Measurements from ENCODE around the gene RALGAPA1. TPM values are rescaled to one million over a fixed set of nuclear protein-coding genes. Genes with fewer than 3 reads are reported as not detected.

The RALGAPA1 gene
- total and polyA plus RNA-seq, 9 donors: 18.0 to 99.5 (median 79.3) TPM

GRCh38 chr14:35534208-35534872, 274.8 kb downstream of the RALGAPA1 start:
- no peak overlapping the region for H3K27ac ChIP-seq
- TF ChIP-seq EP300 (IDR thresholded peaks at IDR 0.05) (no peak), POLR2A (IDR thresholded peaks at IDR 0.05) (no peak), CTCF (IDR thresholded peaks at IDR 0.05) (no peak)
- 2% methylated on average over 45 to 77 of the region's 77 CpGs for WGBS, 3 donors
- H3K27me3 ChIP-seq: peaks cover 4% of the 10 kb centered on the region
- peaks cover 0 to 6% of the 10 kb centered on the region in 2 donors for H3K9me3 ChIP-seq
- intact Hi-C loops (cut with DNase I): no loop called here
- no peaks in the 10 kb centered on the region for H3K36me3 ChIP-seq
- peak overlapping the region; percentile 33 for H3K4me3 ChIP-seq
- H3K4me1 ChIP-seq (ENCODE audit: insufficient read depth): peaks cover 18% of the 10 kb centered on the region
- DNase-seq: no peak

GRCh38 chr14:35533357-35534207, 275.5 kb downstream of the RALGAPA1 start, which contains the start of gene INSM2:
Gene INSM2 (plus strand): TSS chr14:35534164. CDS start chr14:35534253, 89 bp downstream.
- peak within 1 kb of the TSS; percentile 33 for H3K4me3 ChIP-seq
- peaks cover 4% of the 10 kb centered on the region for H3K27me3 ChIP-seq
- no peak within 1 kb of the TSS for H3K27ac ChIP-seq
- intact Hi-C loops (cut with DNase I): no loop called here
- DNase-seq: peak in 3 of 5 donors; percentile 19 to 49 (median 21)
- 0 to 1% (median 1%) methylated on average over 75 to 100 of the region's 100 CpGs for WGBS, 3 donors
- H3K9me3 ChIP-seq: peaks cover 0 to 6% of the 10 kb centered on the region in 2 donors
- H3K4me1 ChIP-seq (ENCODE audit: insufficient read depth): peaks cover 18% of the 10 kb centered on the region
- no peaks in the 10 kb centered on the region for H3K36me3 ChIP-seq
- TF ChIP-seq CTCF (IDR thresholded peaks at IDR 0.05) (no peak), EP300 (IDR thresholded peaks at IDR 0.05) (no peak), POLR2A (IDR thresholded peaks at IDR 0.05) (no peak)

- no peak overlapping the region for H3K4me3 ChIP-seq
- DNase-seq: no peak
- peaks cover 0 to 6% of the 10 kb centered on the region in 2 donors for H3K9me3 ChIP-seq
- H3K27ac ChIP-seq: no peak overlapping the region
- peaks cover 18% of the 10 kb centered on the region for H3K4me1 ChIP-seq (ENCODE audit: insufficient read depth)
- H3K27me3 ChIP-seq: peaks cover 4% of the 10 kb centered on the region
- no peaks in the 10 kb centered on the region for H3K36me3 ChIP-seq
- WGBS, 3 donors: 11 to 16% (median 11%) methylated on average over 6 of the region's 6 CpGs
- intact Hi-C loops (cut with DNase I): no loop called here
- TF ChIP-seq EP300 (IDR thresholded peaks at IDR 0.05): no peak
- no peak for TF ChIP-seq POLR2A (IDR thresholded peaks at IDR 0.05)
- TF ChIP-seq CTCF (IDR thresholded peaks at IDR 0.05): no peak
These were observed 276.2 kb downstream of the RALGAPA1 start for GRCh38 chr14:35532783-35533356.

GRCh38 chr14:35531960-35532747, 276.9 kb downstream of the RALGAPA1 start:
- intact Hi-C loops (cut with DNase I): no loop called here
- no peak for DNase-seq
- peaks cover 0 to 6% of the 10 kb centered on the region in 2 donors for H3K9me3 ChIP-seq
- WGBS, 3 donors: 81 to 87% (median 85%) methylated on average over 1 of the region's 1 CpG
- no peaks in the 10 kb centered on the region for H3K36me3 ChIP-seq
- H3K27me3 ChIP-seq: peaks cover 4% of the 10 kb centered on the region
- TF ChIP-seq EP300 (IDR thresholded peaks at IDR 0.05) (no peak), POLR2A (IDR thresholded peaks at IDR 0.05) (no peak), CTCF (IDR thresholded peaks at IDR 0.05) (no peak)
- no peak overlapping the region for H3K27ac ChIP-seq
- H3K4me1 ChIP-seq (ENCODE audit: insufficient read depth): peaks cover 18% of the 10 kb centered on the region
- H3K4me3 ChIP-seq: no peak overlapping the region
